HL-60/S4 (cell line): Measurements from ENCODE around the gene CNKSR3.

Experiments used
- in situ Hi-C: fragments of 300-500 bp; cut with MboI; formaldehyde crosslinking; loops from 2 replicates; pipeline ENCODE4 v1.14.3; 2022; ENCODE audit warnings: low sequenced_read_pairs

Gene CNKSR3

DNA sequence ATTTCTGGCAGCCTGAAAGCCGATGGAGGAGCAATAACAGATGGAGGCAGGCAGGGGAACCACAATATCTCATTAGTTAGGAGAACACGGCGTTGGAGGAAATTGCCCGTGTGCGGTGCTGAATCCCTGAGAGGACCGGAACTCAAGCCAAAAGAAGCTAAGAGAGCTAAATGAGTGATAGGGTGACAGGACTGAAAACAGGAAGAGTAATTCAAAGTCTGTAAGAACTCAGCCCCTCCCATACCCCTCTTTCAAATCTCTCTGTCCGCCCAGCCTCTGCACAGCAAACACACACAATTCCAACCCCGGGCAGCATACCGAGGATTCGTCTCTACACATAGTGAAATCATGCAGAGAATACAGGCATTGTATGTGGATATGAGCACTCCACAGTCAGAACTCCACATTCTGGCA, 151.3 kb downstream of the CNKSR3 start:
- in situ Hi-C loops = no loop called here

DNA sequence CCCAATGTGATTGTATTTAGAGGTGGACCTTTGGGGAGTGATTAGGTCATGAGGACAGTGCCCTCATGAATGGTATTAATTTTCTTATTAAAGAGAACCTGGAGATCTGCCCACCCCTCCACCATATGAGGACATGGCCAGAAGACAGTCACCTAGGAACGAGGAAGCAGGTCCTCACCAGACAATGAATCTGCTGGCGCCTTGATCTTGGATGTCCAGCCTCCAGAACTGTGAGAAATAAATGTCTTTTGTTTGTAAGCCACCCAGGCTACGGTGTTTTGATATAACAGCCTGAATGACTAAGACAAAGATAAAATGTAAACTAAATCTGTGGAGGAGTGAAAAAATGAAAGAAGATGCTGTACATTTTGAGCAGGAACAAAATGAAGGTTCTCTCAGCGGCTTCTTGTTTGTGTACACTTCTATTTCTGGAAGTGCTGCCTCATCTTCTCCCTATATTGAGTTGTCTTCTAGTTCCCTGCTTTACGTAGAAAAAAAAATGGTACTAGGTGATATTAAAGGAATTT, 152.4 kb downstream of the CNKSR3 start:
- in situ Hi-C loops = no loop called here

- in situ Hi-C loops = no loop called here
Measured at GRCh38 chr6:154356690-154357089, 153.8 kb downstream of the CNKSR3 start, which contains the start of gene IPCEF1. Gene IPCEF1 (minus strand): TSS chr6:154356803. CDS start chr6:154265947, 90,856 bp downstream.

- in situ Hi-C loops = no loop called here
Measured at GRCh38 chr6:154356113-154356512, 154.4 kb downstream of the CNKSR3 start.

DNA sequence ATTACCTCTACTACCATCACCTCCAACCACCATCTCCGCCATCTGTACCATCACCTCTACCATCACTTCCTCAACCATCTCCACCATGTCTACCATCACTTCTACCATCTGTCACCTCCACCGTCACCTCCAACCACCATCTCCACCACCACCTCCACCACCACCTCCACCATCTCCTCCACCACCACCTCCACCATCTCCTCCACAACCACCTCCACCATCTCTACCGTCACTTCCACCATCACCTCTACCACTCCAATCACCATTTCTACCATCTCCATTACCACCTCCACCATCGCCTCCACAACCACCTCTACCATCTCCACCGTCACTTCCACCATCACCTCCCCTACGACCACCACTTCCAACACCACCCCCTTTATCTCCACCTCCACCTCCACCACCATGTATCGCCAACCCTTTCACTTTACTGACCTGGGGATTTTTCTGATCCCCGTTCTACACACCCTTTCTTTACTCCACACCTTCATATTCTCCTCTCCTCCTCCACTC, 156.2 kb downstream of the CNKSR3 start:
- in situ Hi-C loops = no loop called here

DNA sequence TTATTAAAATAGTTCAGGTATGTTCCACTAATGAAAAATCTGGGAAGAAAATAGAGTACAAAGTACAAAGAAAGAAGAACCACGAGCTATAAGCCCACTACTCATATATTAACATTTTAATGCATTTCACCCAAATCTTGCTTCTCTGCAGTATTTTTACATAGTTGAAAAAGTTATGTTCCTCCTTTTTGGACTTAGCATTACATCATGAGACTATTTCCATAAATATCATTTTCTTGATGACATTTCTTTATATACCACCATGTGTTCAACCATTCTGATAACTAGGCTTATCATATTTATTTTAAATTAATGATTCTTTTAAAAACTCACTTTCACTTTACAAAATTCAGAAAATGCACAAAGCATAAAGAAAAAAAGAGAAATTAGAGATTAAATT, 156.9 kb downstream of the CNKSR3 start:
- in situ Hi-C loops = no loop called here

- in situ Hi-C loops = no loop called here
Measured at GRCh38 chr6:154352898-154353585, 157.4 kb downstream of the CNKSR3 start.

GRCh38 chr6:154350293-154350692, 160.2 kb downstream of the CNKSR3 start:
- in situ Hi-C loops = no loop called here

- in situ Hi-C loops = no loop called here
Measured at GRCh38 chr6:154347981-154348380, 162.5 kb downstream of the CNKSR3 start.

- in situ Hi-C loops = no loop called here
Measured at GRCh38 chr6:154345811-154346210, 164.7 kb downstream of the CNKSR3 start.

DNA sequence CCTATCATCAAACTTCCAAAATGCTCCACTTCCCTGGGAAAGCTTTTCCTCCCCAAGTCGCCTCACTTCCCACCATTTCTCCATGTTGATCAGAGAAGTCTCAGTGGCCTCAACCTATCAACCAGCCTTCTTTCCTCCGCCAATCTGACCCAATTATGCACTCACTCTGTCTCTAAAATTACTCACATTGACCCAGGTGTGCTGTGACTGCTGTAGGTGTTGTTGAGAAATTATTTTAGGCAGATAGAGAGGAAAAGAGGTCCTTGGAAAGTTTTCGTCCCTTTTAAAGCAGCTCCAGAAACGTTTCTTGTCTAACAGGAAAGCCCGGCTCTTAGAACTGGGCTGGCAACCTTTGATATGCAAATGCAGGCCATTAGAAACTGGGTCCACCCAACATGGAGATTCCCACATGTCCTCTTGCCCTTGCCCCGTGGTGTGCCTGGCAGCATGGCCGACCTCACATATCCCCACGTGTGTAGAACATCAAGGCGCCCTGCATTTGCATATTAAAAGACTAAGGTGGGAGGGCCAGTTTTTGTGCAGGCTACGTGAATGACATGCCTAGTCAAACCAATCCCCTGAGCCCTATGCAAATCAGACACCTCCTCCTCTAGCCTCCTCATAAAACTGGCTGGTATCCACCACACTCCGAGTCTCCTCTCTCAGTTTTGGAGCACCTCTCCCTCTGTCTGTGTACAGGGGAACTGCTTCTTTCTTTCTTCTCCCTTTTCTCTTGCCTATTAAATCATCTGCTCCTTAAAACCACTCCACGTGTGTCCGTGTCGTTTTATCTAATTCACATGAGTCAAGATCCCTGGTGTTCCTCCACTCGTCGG, 166.8 kb downstream of the CNKSR3 start:
- in situ Hi-C loops = no loop called here

- in situ Hi-C loops = no loop called here
Measured at GRCh38 chr6:154341871-154342270, 168.6 kb downstream of the CNKSR3 start.

DNA sequence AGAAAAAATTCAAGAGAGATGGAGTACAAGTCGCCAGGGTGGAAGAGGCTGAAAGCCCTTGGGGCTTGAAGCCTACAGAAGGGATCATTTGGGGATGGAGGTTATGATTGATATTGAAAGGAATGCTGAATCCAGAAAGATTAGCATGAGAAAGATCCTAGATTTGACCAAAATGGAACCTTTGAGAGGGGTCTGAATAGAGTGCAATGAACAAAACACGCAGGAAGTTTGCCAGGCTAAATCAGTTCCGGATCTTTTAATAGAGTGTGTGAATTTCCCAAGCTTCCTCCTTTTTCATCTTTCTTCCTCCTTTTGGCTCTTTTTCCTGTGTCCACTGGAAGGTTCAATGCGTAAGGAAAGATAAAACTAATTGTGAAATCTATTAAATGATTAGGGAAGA, 169.1 kb downstream of the CNKSR3 start:
- in situ Hi-C loops = no loop called here
